ENCODE results near the gene FAM181A. TPM values are rescaled to one million over a fixed set of nuclear protein-coding genes. Genes with fewer than 3 reads are reported as not detected.

Gene FAM181A
- total and polyA plus RNA-seq, 4 donors: 1.9 to 4.0 (median 3.3) TPM

- Histone ChIP-seq H3K4me3 (no peak overlapping the region), H3K27ac (ENCODE audit: low read depth in 1 of 2, low read length in 1 of 2) (no peak overlapping the region), H3K36me3 (ENCODE audit: control insufficient read depth in 4 of 4, insufficient read depth in 4 of 4, low read length in 4 of 4) (no peaks in the 10 kb centered on the region), H3K9ac (ENCODE audit: insufficient read depth in 1 of 2, low read length in 2 of 2) (no peak overlapping the region), H3K27me3 (ENCODE audit: control insufficient read depth in 3 of 3, insufficient read depth in 3 of 3, low read length in 2 of 3) (peaks cover 0 to 3% (median 0%) of the 10 kb centered on the region in 3 donors), H3K9me3 (ENCODE audit: control insufficient read depth in 4 of 4, insufficient read depth in 3 of 4, low read length in 3 of 4) (no peaks in the 10 kb centered on the region), H3K4me1 (ENCODE audit: control insufficient read depth in 5 of 5, insufficient read depth in 5 of 5, low read length in 5 of 5) (peaks cover 0 to 13% (median 0%) of the 10 kb centered on the region in 5 donors)
- ATAC-seq (ENCODE audit: insufficient read depth, low FRiP score): no peak
- WGBS, 2 donors: 37 to 52% methylated on average over 7 of the region's 7 CpGs
- DNase-seq: no peak
- TF ChIP-seq CTCF (IDR thresholded peaks at IDR 0.05; ENCODE audit: control extremely low read depth, extremely low read depth): no peak
These were observed 47.7 kb upstream of the FAM181A start for GRCh38 chr14:93879362-93879983.

- TF ChIP-seq CTCF (IDR thresholded peaks at IDR 0.05; ENCODE audit: control extremely low read depth, extremely low read depth): no peak
- no peaks in the 10 kb centered on the region for H3K9me3 ChIP-seq (ENCODE audit: control insufficient read depth in 4 of 4, insufficient read depth in 3 of 4, low read length in 3 of 4)
- no peak overlapping the region for H3K4me3 ChIP-seq
- H3K27ac ChIP-seq (ENCODE audit: low read depth in 1 of 2, low read length in 1 of 2): no peak overlapping the region
- no peak overlapping the region for H3K9ac ChIP-seq (ENCODE audit: insufficient read depth in 1 of 2, low read length in 2 of 2)
- WGBS, 2 donors: 35 to 51% methylated on average over 11 of the region's 11 CpGs
- no peaks in the 10 kb centered on the region for H3K36me3 ChIP-seq (ENCODE audit: control insufficient read depth in 4 of 4, insufficient read depth in 4 of 4, low read length in 4 of 4)
- ATAC-seq (ENCODE audit: insufficient read depth, low FRiP score) (no peak), DNase-seq (peak; percentile 60 to 64 (median 60))
- peaks cover 0 to 13% (median 0%) of the 10 kb centered on the region in 5 donors for H3K4me1 ChIP-seq (ENCODE audit: control insufficient read depth in 5 of 5, insufficient read depth in 5 of 5, low read length in 5 of 5)
- H3K27me3 ChIP-seq (ENCODE audit: control insufficient read depth in 3 of 3, insufficient read depth in 3 of 3, low read length in 2 of 3): peaks cover 0 to 3% (median 0%) of the 10 kb centered on the region in 3 donors
These were observed 46.9 kb upstream of the FAM181A start for GRCh38 chr14:93880021-93880820.

- DNase-seq (no peak), ATAC-seq (ENCODE audit: insufficient read depth, low FRiP score) (no peak)
- H3K36me3 ChIP-seq (ENCODE audit: control insufficient read depth in 4 of 4, insufficient read depth in 4 of 4, low read length in 4 of 4): no peaks in the 10 kb centered on the region
- no peak overlapping the region for H3K27ac ChIP-seq (ENCODE audit: low read depth in 1 of 2, low read length in 1 of 2)
- WGBS, 2 donors: 48 to 59% methylated on average over 1 of the region's 1 CpG
- H3K9me3 ChIP-seq (ENCODE audit: control insufficient read depth in 4 of 4, insufficient read depth in 3 of 4, low read length in 3 of 4): no peaks in the 10 kb centered on the region
- no peaks in the 10 kb centered on the region for H3K27me3 ChIP-seq (ENCODE audit: control insufficient read depth in 3 of 3, insufficient read depth in 3 of 3, low read length in 2 of 3)
- no peak overlapping the region for H3K9ac ChIP-seq (ENCODE audit: insufficient read depth in 1 of 2, low read length in 2 of 2)
- no peak overlapping the region for H3K4me3 ChIP-seq
- TF ChIP-seq CTCF (IDR thresholded peaks at IDR 0.05; ENCODE audit: control extremely low read depth, extremely low read depth): no peak
- H3K4me1 ChIP-seq (ENCODE audit: control insufficient read depth in 5 of 5, insufficient read depth in 5 of 5, low read length in 5 of 5): peaks cover 0 to 12% (median 0%) of the 10 kb centered on the region in 5 donors
These were observed 42.2 kb upstream of the FAM181A start for GRCh38 chr14:93884950-93885349.
